IMR-90 (cell line): ENCODE measurements around the gene ANKRD44.

ENCODE experiments used
- CEBPB ChIP-seq: IDR thresholded peaks from 2 replicates; pipeline ENCODE4 v1.6.1; 2012; ENCODE audit warnings: low read depth, low read length, improper control_type of control experiment
- CTCF ChIP-seq: conservative IDR thresholded peaks from 2 replicates; pipeline ENCODE4 v1.5.1; 2012; ENCODE audit warnings: mild to moderate bottlenecking, low read depth, low read length, improper control_type of control experiment
- FOS ChIP-seq: fragments of 150-350 bp; IDR thresholded peaks from 2 replicates; pipeline ENCODE4 v1.6.1; 2016; ENCODE audit warnings: low read depth, low read length
- MAFK ChIP-seq: IDR thresholded peaks from 2 replicates; pipeline ENCODE4 v1.6.1; 2012; ENCODE audit warnings: low read depth, low read length, improper control_type of control experiment
- MAZ ChIP-seq: IDR thresholded peaks from 2 replicates; pipeline ENCODE4 v1.6.1; 2012; ENCODE audit warnings: low read depth, mild to moderate bottlenecking, low read length, improper control_type of control experiment, moderate library complexity, borderline replicate concordance
- POLR2A ChIP-seq: IDR thresholded peaks from 2 replicates; pipeline ENCODE4 v1.6.1; 2012; ENCODE audit warnings: mild to moderate bottlenecking, low read depth, low read length
- RAD21 ChIP-seq: IDR thresholded peaks from 2 replicates; pipeline ENCODE4 v1.6.1; 2012; ENCODE audit warnings: low read length, improper control_type of control experiment
- RCOR1 ChIP-seq: IDR thresholded peaks from 2 replicates; pipeline ENCODE4 v1.6.1; 2012; ENCODE audit warnings: mild to moderate bottlenecking, low read length, improper control_type of control experiment; ENCODE audit not compliant: insufficient replicate concordance
- RFX5 ChIP-seq: IDR thresholded peaks from 2 replicates; pipeline ENCODE4 v1.8.0; 2012; ENCODE audit warnings: low read depth, mild to moderate bottlenecking, low read length, moderate library complexity
- SMC3 ChIP-seq: fragments of 150-350 bp; IDR thresholded peaks from 2 replicates; pipeline ENCODE4 v1.6.1; 2016; ENCODE audit warnings: low read depth, mild to moderate bottlenecking, antibody characterized with exemption, low read length, moderate library complexity
- USF2 ChIP-seq: fragments of 150-350 bp; IDR thresholded peaks from 2 replicates; pipeline ENCODE4 v1.6.1; 2017; ENCODE audit warnings: mild to moderate bottlenecking, antibody characterized with exemption, low read length, low read depth

- TF ChIP-seq CTCF (no peak), MAFK (no peak), POLR2A (no peak), SMC3 (no peak), FOS (no peak), CEBPB (no peak), MAZ (no peak), USF2 (no peak), RCOR1 (no peak), RFX5 (no peak), RAD21 (no peak)
Measured at GRCh38 chr2:197349699-197350098, 39.1 kb upstream of the ANKRD44 start.
